Smooth muscle cell (in vitro differentiated cells): Measurements from ENCODE around the gene PA2G4. TPM values are rescaled to one million over a fixed set of nuclear protein-coding genes. Genes with fewer than 3 reads are reported as not detected.

Experiments used
- DNase-seq: peaks from one replicate; lab custom pipeline; 2025; ENCODE audit not compliant: unreplicated experiment; lab: John Stamatoyannopoulos, UW
- H2AFZ ChIP-seq: fragments of 200-600 bp; sonication (generic); 2 replicates; pipeline ENCODE4 v1.6.0; 2016; ENCODE audit warnings: antibody characterized with exemption, low read depth, mild to moderate bottlenecking
- H3F3A ChIP-seq: fragments of 200-600 bp; sonication (generic); 2 replicates; pipeline ENCODE4 v1.6.0; 2017; ENCODE audit warnings: antibody characterized with exemption, low read depth
- H3K27ac ChIP-seq: fragments of 200-600 bp; sonication (generic); 2 replicates; pipeline ENCODE4 v1.5.1; 2016; ENCODE audit warnings: low read depth, mild to moderate bottlenecking
- H3K27me3 ChIP-seq: fragments of 200-600 bp; sonication (generic); 2 replicates; pipeline ENCODE4 v1.6.1; 2016; ENCODE audit warnings: low read depth, mild to moderate bottlenecking
- H3K36me3 ChIP-seq: fragments of 200-600 bp; sonication (generic); 2 replicates; pipeline ENCODE4 v1.5.1; 2016; ENCODE audit warnings: low read depth
- H3K4me1 ChIP-seq: fragments of 200-600 bp; sonication (generic); 2 replicates; pipeline ENCODE4 v1.5.1; 2016; ENCODE audit warnings: low read depth
- H3K4me2 ChIP-seq: fragments of 200-600 bp; sonication (generic); 2 replicates; pipeline ENCODE4 v1.6.0; 2016; ENCODE audit warnings: mild to moderate bottlenecking
- H3K4me3 ChIP-seq: fragments of 200-600 bp; sonication (generic); 2 replicates; pipeline ENCODE4 v1.5.1; 2016; ENCODE audit warnings: mild to moderate bottlenecking
- H3K79me2 ChIP-seq: fragments of 200-600 bp; sonication (generic); 2 replicates; pipeline ENCODE4 v1.6.0; 2016; ENCODE audit warnings: low read depth, mild to moderate bottlenecking
- H3K9ac ChIP-seq: fragments of 200-600 bp; sonication (generic); 2 replicates; pipeline ENCODE4 v1.6.0; 2016; ENCODE audit warnings: low read depth
- H3K9me3 ChIP-seq: fragments of 200-600 bp; sonication (generic); replicated peaks from 2 replicates; pipeline ENCODE4 v1.5.1; 2016; ENCODE audit warnings: low read depth
- H4K20me1 ChIP-seq: fragments of 200-600 bp; sonication (generic); 2 replicates; pipeline ENCODE4 v1.6.0; 2016; ENCODE audit warnings: low read depth
- WGBS: methylation state at CpG from one replicate; pipeline ENCODE4 v1.1.7; 2016; ENCODE audit warnings: low lambda C conversion rate; 5-methylcytosine and 5-hydroxymethylcytosine counted together
- polyA plus RNA-seq: library from polyadenylated mRNA; unstranded; fragments of >200 nt; fragmentation: Nextera tagmentation; extraction: Ambion mirVana; gene quantifications from 2 replicates; pipeline ENCODE4 v1.2.1, GENCODE V29; 2016
- total RNA-seq: library from RNA; depleted of rRNA; stranded (reverse); fragments of >200 nt; gene quantifications from 2 replicates; pipeline ENCODE4 v1.2.3, GENCODE V29; 2014
- TF ChIP-seq, protein P1 (sequence below): fragments of 200-600 bp; sonication (generic); IDR thresholded peaks from 2 replicates; pipeline ENCODE4 v1.5.1; 2017; ENCODE audit warnings: borderline replicate concordance, mild to moderate bottlenecking, antibody characterized with exemption; ENCODE audit not compliant: insufficient read depth, poor library complexity, severe bottlenecking

PA2G4 gene
- total and polyA plus RNA-seq, 2 experiments from 2014 or later, result 99.8 to 118 TPM

DNA sequence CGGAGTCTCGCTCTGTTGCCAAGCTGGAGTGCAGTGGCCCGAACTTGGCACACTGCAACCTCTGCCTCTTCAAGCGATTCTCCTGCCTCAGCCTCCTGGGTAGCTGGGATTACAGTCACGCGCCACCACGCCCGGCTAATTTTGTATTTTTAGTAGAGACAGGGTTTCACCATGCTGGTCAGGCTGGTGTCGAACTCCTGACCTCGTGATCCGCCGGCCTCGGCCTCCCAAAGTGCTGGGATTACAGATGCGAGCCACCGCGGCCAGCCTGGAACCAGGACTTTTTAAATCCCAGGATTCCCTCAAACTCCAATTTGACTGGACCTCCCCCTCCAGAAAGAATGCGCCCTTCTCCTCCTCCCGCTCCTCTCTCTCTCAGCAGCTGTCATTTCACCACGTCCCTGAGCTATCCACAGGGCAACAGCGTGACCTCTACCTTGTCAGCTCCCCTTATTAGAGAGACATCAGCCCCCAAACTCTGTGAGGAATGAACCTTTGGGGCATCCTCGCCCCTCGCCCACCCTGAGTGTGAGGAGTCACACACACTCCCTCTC is 25.7 kb downstream of the PA2G4 start:
- Histone ChIP-seq H3K9ac (no peak overlapping the region), H4K20me1 (no peaks in the 10 kb centered on the region), H3K27me3 (no peaks in the 10 kb centered on the region), H3K4me2 (peak overlapping the region; percentile 90), H2AFZ (no peak overlapping the region), H3K4me3 (no peak overlapping the region), H3F3A (peaks cover 14% of the 10 kb centered on the region), H3K4me1 (peaks cover 21% of the 10 kb centered on the region), H3K79me2 (peaks cover 14% of the 10 kb centered on the region), H3K36me3 (no peaks in the 10 kb centered on the region), H3K9me3 (no peaks in the 10 kb centered on the region), H3K27ac (no peak overlapping the region)
- WGBS, result 82% methylated on average over 22 of the region's 22 CpGs
- TF ChIP-seq, protein P1, sequence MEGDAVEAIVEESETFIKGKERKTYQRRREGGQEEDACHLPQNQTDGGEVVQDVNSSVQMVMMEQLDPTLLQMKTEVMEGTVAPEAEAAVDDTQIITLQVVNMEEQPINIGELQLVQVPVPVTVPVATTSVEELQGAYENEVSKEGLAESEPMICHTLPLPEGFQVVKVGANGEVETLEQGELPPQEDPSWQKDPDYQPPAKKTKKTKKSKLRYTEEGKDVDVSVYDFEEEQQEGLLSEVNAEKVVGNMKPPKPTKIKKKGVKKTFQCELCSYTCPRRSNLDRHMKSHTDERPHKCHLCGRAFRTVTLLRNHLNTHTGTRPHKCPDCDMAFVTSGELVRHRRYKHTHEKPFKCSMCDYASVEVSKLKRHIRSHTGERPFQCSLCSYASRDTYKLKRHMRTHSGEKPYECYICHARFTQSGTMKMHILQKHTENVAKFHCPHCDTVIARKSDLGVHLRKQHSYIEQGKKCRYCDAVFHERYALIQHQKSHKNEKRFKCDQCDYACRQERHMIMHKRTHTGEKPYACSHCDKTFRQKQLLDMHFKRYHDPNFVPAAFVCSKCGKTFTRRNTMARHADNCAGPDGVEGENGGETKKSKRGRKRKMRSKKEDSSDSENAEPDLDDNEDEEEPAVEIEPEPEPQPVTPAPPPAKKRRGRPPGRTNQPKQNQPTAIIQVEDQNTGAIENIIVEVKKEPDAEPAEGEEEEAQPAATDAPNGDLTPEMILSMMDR, result no peak
- DNase-seq, result no peak

DNA sequence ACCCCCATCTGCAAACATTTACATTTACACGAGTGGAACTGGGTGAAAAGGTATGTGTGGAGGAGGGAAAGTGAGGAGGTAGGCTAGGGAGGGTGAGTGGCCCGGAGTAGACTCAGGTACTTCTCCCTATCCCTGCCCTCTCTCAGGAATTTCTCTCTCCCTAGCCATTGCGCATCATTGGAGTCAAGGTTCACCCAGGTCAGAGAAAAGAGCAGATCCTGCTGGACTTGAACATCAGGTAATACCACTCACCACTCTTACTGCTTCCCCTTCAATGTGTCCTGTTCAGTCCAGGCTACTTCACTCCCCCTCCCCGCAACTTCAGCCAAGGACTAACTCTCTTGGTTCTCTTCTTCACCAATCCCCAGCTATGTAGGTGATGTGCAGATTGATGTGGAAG is 26.5 kb downstream of the PA2G4 start:
- Histone ChIP-seq H4K20me1 (no peaks in the 10 kb centered on the region), H3K4me1 (peaks cover 21% of the 10 kb centered on the region), H3K4me3 (no peak overlapping the region), H3K27ac (no peak overlapping the region), H3K9ac (no peak overlapping the region), H3K4me2 (no peak overlapping the region), H3K27me3 (no peaks in the 10 kb centered on the region), H3K9me3 (no peaks in the 10 kb centered on the region), H2AFZ (no peak overlapping the region), H3F3A (peaks cover 14% of the 10 kb centered on the region), H3K36me3 (no peaks in the 10 kb centered on the region), H3K79me2 (peaks cover 14% of the 10 kb centered on the region)
- DNase-seq, result no peak
- whole genome bisulfite sequencing, result 92% methylated on average over 4 of the region's 4 CpGs
- TF ChIP-seq, protein P1, result no peak

DNA sequence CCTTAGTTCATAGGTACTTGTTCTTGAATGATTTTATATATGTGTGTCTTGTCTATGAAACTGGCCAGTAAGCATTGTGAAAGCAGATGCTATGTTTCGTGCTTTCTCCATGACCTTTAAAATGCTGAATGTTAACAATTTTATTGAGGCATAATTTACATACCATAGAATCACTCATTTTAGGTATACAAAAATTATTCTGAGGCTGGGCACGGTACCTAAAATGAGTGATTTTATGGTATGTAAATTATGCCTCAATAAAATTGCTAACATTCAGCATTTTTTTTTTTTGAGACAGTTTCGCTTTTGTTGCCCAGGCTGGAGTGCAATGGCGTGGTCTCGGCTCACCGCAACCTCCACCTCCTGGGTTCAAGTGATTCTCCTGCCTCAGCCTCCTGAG is 30.5 kb downstream of the PA2G4 start:
- Histone ChIP-seq H3K9me3 (no peaks in the 10 kb centered on the region), H3K27me3 (no peaks in the 10 kb centered on the region), H2AFZ (no peak overlapping the region), H3K4me1 (peaks cover 1% of the 10 kb centered on the region), H4K20me1 (no peaks in the 10 kb centered on the region), H3F3A (no peaks in the 10 kb centered on the region), H3K36me3 (peaks cover 20% of the 10 kb centered on the region), H3K79me2 (peaks cover 6% of the 10 kb centered on the region), H3K27ac (no peak overlapping the region), H3K9ac (no peak overlapping the region), H3K4me2 (no peak overlapping the region), H3K4me3 (no peak overlapping the region)
- 95% methylated on average over 6 of the region's 6 CpGs for WGBS
- TF ChIP-seq, protein P1, result no peak
- no peak for DNase-seq
